GM12875 (cell line): ENCODE measurements around the gene KIFC3.

Experiments used
- H3K4me3 ChIP-seq: one replicate; pipeline ENCODE4 v1.5.1; 2011; ENCODE audit warnings: low read depth, low read length, control low read depth
- CTCF ChIP-seq: IDR thresholded peaks from 2 replicates; pipeline ENCODE4 v1.5.1; 2011; ENCODE audit warnings: low read depth, mild to moderate bottlenecking, control low read depth, inconsistent platforms, low read length, moderate library complexity, borderline replicate concordance; ENCODE audit not compliant: insufficient read depth

The KIFC3 gene

DNA sequence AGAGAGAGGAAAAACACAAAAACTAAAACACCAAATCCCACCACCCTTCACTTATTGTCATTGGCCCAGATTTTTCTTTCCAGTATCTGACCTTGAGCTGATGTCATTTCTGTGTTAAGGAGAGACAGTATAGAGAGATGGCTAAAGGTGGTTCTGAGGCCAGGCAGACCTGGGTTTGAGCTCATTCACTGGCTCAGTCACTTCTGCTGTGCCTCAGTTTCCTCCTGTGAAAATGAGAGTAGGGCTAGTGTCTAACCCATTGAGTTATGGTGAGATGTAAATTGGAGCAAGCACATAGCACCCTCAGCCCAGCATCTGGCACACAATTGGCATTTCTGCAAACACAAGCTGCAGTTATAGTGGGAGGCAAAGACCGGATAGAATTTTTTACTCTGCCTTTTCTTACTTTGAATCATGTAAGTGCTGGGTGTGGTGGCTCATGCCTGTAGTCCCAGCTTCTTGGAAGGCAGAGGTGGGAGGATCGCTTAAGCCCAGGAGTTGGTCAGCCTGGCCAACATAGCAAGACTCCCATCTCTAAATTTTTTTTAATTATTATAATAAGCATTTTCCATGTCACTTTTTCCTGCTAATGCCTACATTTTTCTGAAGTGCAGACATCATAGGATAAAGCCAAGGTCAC is 6.4 kb upstream of the KIFC3 start:
- no peak overlapping the region for H3K4me3 ChIP-seq
- TF ChIP-seq CTCF, result no peak

DNA sequence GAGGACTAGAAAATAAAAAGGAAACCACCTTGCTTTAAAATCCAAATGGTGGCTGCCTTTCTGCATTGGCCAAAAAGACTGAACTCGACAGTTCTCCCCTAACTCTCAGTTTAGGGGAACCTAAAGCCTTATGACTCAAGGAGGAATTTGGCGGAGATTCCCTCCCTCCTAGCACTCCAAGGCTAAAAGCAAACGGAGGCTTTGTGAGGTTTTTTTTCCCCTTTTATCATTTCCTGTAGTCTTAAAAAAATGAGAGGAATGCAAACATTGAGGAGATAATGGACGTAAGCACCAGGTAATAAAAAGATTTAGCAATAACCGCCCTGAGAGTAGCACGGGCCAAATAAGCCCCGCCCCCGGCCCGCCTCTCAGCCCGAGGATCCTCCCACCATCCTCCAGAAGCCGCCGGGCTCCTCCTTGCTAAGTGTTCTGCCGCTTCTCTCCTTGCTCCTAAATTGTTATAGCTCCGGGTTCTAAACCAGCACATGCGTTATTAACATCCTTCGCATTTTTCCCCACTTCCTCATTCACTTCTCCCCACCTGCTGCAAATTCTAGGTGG is 5.8 kb upstream of the KIFC3 start:
- TF ChIP-seq CTCF, result no peak
- no peak overlapping the region for H3K4me3 ChIP-seq

- TF ChIP-seq CTCF, result no peak
- no peak overlapping the region for H3K4me3 ChIP-seq
Observed at GRCh38 chr16:57807252-57807967, 5.1 kb upstream of the KIFC3 start.

DNA sequence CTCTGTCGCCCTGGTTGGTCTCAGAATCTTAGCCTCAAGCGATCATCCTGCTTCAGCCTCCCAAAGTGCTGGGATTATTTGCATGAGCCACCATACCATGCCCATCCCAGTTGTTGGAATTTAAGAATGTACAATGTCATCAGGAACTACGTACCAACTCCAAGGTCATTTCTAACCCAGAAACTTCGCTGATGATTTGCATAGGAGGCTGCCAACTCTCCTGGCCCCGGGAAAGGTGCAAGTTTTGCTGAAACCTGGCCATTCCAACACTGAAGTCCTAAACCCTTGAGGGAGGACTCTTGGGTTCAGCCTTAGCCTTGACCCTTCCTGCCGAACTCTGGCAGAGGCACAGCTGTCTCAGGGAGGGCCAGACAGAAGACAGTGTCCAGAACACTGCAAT is 2.9 kb upstream of the KIFC3 start:
- TF ChIP-seq CTCF, result no peak
- H3K4me3 ChIP-seq, result no peak overlapping the region

DNA sequence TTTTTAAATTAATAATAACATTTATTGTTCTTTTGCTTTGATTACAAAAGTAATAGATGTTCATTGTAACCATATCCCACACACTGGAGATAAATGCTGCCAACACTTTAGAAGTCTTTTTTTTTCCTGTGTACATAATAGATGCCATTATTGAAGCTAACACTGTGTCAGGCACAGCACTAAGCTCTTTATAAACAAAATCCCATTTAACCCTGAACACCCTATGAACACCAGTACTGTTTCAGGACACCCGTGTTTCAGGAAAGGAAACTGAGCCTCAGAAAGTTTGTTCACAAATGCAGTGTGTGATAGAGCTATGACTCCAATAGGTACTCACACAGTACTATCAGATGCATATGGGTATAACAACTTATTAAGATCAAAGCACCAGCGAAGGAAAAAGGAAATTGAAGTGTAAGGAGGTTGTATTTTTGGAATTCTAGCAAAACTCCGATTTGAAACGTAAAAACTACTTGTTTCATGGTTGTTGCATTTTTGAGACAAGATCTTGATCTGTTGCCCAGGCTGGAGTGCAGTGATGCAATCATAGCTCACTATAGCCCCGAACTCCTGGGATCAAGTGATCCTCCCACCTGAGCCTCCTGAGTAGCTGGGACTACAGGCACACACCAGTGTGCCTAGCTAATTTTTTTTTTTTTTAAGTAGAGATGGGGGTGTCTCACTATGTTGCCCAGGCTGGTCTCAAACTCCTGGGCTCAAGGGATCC is 2.0 kb upstream of the KIFC3 start:
- H3K4me3 ChIP-seq, result no peak overlapping the region
- TF ChIP-seq CTCF, result no peak

GRCh38 chr16:57803134-57803990 is 1.1 kb upstream of the KIFC3 start:
- no peak overlapping the region for H3K4me3 ChIP-seq
- TF ChIP-seq CTCF, result no peak
